Endodermal cell (in vitro differentiated cells): Measurements from ENCODE around the gene VWCE. TPM values are rescaled to one million over a fixed set of nuclear protein-coding genes. Genes with fewer than 3 reads are reported as not detected.

Experiments used
- DNase-seq: peaks from one replicate; pipeline ENCODE4 v3.0.0-alpha.2; 2017
- H3K27ac ChIP-seq: 2 replicates; pipeline ENCODE4 v1.5.1; 2013; ENCODE audit warnings: mild to moderate bottlenecking, low read depth, low read length, moderate library complexity
- H3K27me3 ChIP-seq: 2 replicates; pipeline ENCODE4 v1.6.1; 2013; ENCODE audit warnings: mild to moderate bottlenecking, low read length, moderate library complexity; ENCODE audit not compliant: insufficient read depth, control insufficient read depth, poor library complexity, severe bottlenecking
- H3K36me3 ChIP-seq: 2 replicates; pipeline ENCODE4 v1.7.0; 2013; ENCODE audit warnings: mild to moderate bottlenecking, low read length, moderate library complexity; ENCODE audit not compliant: control insufficient read depth, insufficient read depth
- H3K4me1 ChIP-seq: one replicate; pipeline ENCODE4 v1.7.0; 2013; ENCODE audit warnings: low read length; ENCODE audit not compliant: control insufficient read depth, insufficient read depth
- H3K4me3 ChIP-seq: 2 replicates; pipeline ENCODE4 v1.5.1; 2013; ENCODE audit warnings: mild to moderate bottlenecking, low read length, moderate library complexity
- H3K9ac ChIP-seq: 2 replicates; pipeline ENCODE4 v1.6.1; 2013; ENCODE audit warnings: mild to moderate bottlenecking, low read length, moderate library complexity; ENCODE audit not compliant: poor library complexity, severe bottlenecking; ENCODE audit errors: extremely low read depth
- H3K9me3 ChIP-seq: 2 replicates; pipeline ENCODE4 v1.6.1; 2013; ENCODE audit warnings: mild to moderate bottlenecking, low read length, moderate library complexity; ENCODE audit not compliant: control insufficient read depth
- H3K27ac Mint-ChIP-seq: 2 replicates; pipeline ENCODE4 v1.8.0; 2020; ENCODE audit warnings: mixed read lengths
- H3K27me3 Mint-ChIP-seq: 2 replicates; pipeline ENCODE4 v1.8.0; 2021; ENCODE audit warnings: mild to moderate bottlenecking, mixed read lengths; ENCODE audit not compliant: insufficient read depth
- H3K36me3 Mint-ChIP-seq: 2 replicates; pipeline ENCODE4 v1.8.0; 2020; ENCODE audit warnings: low read depth, mixed read lengths
- H3K4me1 Mint-ChIP-seq: 2 replicates; pipeline ENCODE4 v1.8.0; 2020; ENCODE audit warnings: mixed read lengths
- H3K4me3 Mint-ChIP-seq: 2 replicates; pipeline ENCODE4 v1.8.0; 2020; ENCODE audit warnings: mild to moderate bottlenecking, moderate library complexity, mixed read lengths
- H3K9me3 Mint-ChIP-seq: 2 replicates; pipeline ENCODE4 v1.8.0; 2020; ENCODE audit warnings: mild to moderate bottlenecking, mixed read lengths
- CTCF ChIP-seq: fragments of 200-600 bp; sonication (generic); conservative IDR thresholded peaks from 2 replicates; pipeline ENCODE4 v1.5.0; 2021; ENCODE audit warnings: antibody characterized with exemption, mild to moderate bottlenecking
- WGBS, 2 experiments: methylation state at CpG; one replicate each; pipeline versions ENCODE4 v1.1.5 to v1.1.7; 2013; ENCODE audit warnings: missing lambda C conversion rate in 2 of 2, mixed read lengths in 1 of 2; ENCODE audit not compliant: insufficient coverage in 1 of 2, insufficient read length in 1 of 2; 5-methylcytosine and 5-hydroxymethylcytosine counted together
- total RNA-seq, 2 donors: library from RNA; stranded (reverse); fragmentation: NEBNext Ultra II Directional in 1 of 2; extraction: Animal tissue kit (Norgen Biotek cat#: 25700) in 1 of 2; gene quantifications; 2 replicates in 1 of 2; 3 replicates in 1 of 2; pipeline ENCODE4 v1.2.1, GENCODE V29; 2021

The VWCE gene
- total RNA-seq, 2 donors from 2014 or later = 7.2 to 13.3 TPM

- no peak overlapping the region for H3K27ac ChIP-seq
- Mint-ChIP-seq H3K4me3 (peak overlapping the region; percentile 97), H3K27me3 (no peaks in the 10 kb centered on the region), H3K36me3 (peaks cover 26% of the 10 kb centered on the region), H3K27ac (peak overlapping the region; percentile 99), H3K4me1 (peaks cover 17% of the 10 kb centered on the region), H3K9me3 (no peaks in the 10 kb centered on the region)
- H3K9me3 ChIP-seq = no peaks in the 10 kb centered on the region
- peaks cover 5% of the 10 kb centered on the region for H3K4me1 ChIP-seq
- H3K4me3 ChIP-seq = peak overlapping the region; percentile 99
- H3K36me3 ChIP-seq = peaks cover 40% of the 10 kb centered on the region
- no peak for DNase-seq
- peak overlapping the region; percentile 100 for H3K9ac ChIP-seq
- no peak for TF ChIP-seq CTCF
- no peaks in the 10 kb centered on the region for H3K27me3 ChIP-seq
- WGBS, 2 experiments = 90 to 93% methylated on average over 5 to 6 of the region's 6 CpGs
Observed at GRCh38 chr11:61331651-61332050, 36.5 kb upstream of the VWCE start.

- H3K9me3 Mint-ChIP-seq = no peaks in the 10 kb centered on the region
- Histone ChIP-seq H3K27me3 (no peaks in the 10 kb centered on the region), H3K36me3 (peaks cover 53% of the 10 kb centered on the region), H3K9ac (no peak overlapping the region), H3K27ac (no peak overlapping the region), H3K4me1 (peaks cover 12% of the 10 kb centered on the region), H3K4me3 (no peak overlapping the region), H3K9me3 (no peaks in the 10 kb centered on the region)
- DNase-seq = no peak
- no peaks in the 10 kb centered on the region for H3K27me3 Mint-ChIP-seq
- H3K4me1 Mint-ChIP-seq = peaks cover 33% of the 10 kb centered on the region
- TF ChIP-seq CTCF = no peak
- H3K27ac Mint-ChIP-seq = no peak overlapping the region
- no peak overlapping the region for H3K4me3 Mint-ChIP-seq
- peaks cover 39% of the 10 kb centered on the region for H3K36me3 Mint-ChIP-seq
- 94 to 100% methylated on average over 4 of the region's 4 CpGs for WGBS, 2 experiments
Observed at GRCh38 chr11:61329871-61330270, 34.8 kb upstream of the VWCE start.

GRCh38 chr11:61328351-61328750 lies 33.2 kb upstream of the VWCE start:
- H3K27me3 ChIP-seq = no peaks in the 10 kb centered on the region
- TF ChIP-seq CTCF = no peak
- peaks cover 26% of the 10 kb centered on the region for H3K4me1 Mint-ChIP-seq
- no peak for DNase-seq
- H3K9me3 Mint-ChIP-seq = no peaks in the 10 kb centered on the region
- H3K36me3 ChIP-seq = peaks cover 64% of the 10 kb centered on the region
- 95 to 96% methylated on average over 9 of the region's 9 CpGs for WGBS, 2 experiments
- H3K27ac Mint-ChIP-seq = no peak overlapping the region
- no peak overlapping the region for H3K27ac ChIP-seq
- H3K4me3 Mint-ChIP-seq = no peak overlapping the region
- no peak overlapping the region for H3K9ac ChIP-seq
- H3K9me3 ChIP-seq = no peaks in the 10 kb centered on the region
- no peaks in the 10 kb centered on the region for H3K27me3 Mint-ChIP-seq
- H3K4me3 ChIP-seq = no peak overlapping the region
- H3K4me1 ChIP-seq = peaks cover 7% of the 10 kb centered on the region
- peaks cover 50% of the 10 kb centered on the region for H3K36me3 Mint-ChIP-seq
